Measurements from ENCODE around the gene WDR83. TPM values are rescaled to one million over a fixed set of nuclear protein-coding genes. Genes with fewer than 3 reads are reported as not detected.
A peak's percentile ranks its signal among the peaks of the same experiment; 100 is the strongest.
"Not testable (repeated sequence)": the region's sequence is repeated elsewhere in the genome, so short reads cannot be mapped to it uniquely, and the experiment has no call there.

WDR83 gene
- total and polyA plus RNA-seq, 2 experiments from 2014 or later, result 9.1 to 19.5 TPM

DNA sequence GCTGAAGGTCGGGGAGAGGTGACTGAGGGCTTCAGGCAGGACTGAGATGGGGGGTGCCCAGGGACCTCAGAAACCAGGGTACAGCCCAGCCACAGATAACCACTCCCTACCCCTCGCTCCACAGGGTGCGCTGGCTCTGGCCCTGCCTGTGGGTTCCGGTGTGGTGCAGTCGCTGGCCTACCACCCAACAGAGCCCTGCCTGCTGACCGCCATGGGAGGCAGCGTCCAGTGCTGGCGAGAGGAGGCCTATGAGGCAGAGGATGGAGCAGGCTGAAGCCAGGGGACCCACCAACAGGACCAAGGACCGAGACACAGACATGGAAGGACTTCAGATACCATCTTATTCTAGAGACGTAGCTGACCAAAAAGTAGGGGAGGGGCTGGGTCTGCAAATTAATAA lies 8.8 kb downstream of the WDR83 start:
- Histone ChIP-seq H3K79me2 (peaks cover 26% of the 10 kb centered on the region), H3K4me3 (no peak overlapping the region), H3K4me1 (ENCODE audit: insufficient read depth) (peaks cover 2% of the 10 kb centered on the region), H3K27me3 (no peaks in the 10 kb centered on the region), H3K27ac (no peak overlapping the region), H3K36me3 (replicated peaks; ENCODE audit: insufficient read depth, low read depth) (no peaks in the 10 kb centered on the region), H4K20me1 (ENCODE audit: insufficient read depth, poor library complexity, severe bottlenecking) (no peaks in the 10 kb centered on the region), H3K9me2 (replicated peaks; ENCODE audit: insufficient read depth) (no peaks in the 10 kb centered on the region), H2AFZ (no peak overlapping the region), H3K4me2 (no peak overlapping the region), H3K9me3 (ENCODE audit: low read depth) (no peaks in the 10 kb centered on the region)
- 96% methylated on average over 10 of the region's 10 CpGs for WGBS (ENCODE audit: low lambda C conversion rate, missing lambda C conversion rate)
- no peak for DNase-seq (ENCODE audit: low spot score)
- TF ChIP-seq EZH2phosphoT487 (IDR thresholded peaks at IDR 0.05; ENCODE audit: low read depth, severe bottlenecking, unreplicated experiment), result no peak
- TF ChIP-seq EZH2 (IDR thresholded peaks at IDR 0.05; ENCODE audit: borderline replicate concordance), result no peak
- TF ChIP-seq, protein P1, sequence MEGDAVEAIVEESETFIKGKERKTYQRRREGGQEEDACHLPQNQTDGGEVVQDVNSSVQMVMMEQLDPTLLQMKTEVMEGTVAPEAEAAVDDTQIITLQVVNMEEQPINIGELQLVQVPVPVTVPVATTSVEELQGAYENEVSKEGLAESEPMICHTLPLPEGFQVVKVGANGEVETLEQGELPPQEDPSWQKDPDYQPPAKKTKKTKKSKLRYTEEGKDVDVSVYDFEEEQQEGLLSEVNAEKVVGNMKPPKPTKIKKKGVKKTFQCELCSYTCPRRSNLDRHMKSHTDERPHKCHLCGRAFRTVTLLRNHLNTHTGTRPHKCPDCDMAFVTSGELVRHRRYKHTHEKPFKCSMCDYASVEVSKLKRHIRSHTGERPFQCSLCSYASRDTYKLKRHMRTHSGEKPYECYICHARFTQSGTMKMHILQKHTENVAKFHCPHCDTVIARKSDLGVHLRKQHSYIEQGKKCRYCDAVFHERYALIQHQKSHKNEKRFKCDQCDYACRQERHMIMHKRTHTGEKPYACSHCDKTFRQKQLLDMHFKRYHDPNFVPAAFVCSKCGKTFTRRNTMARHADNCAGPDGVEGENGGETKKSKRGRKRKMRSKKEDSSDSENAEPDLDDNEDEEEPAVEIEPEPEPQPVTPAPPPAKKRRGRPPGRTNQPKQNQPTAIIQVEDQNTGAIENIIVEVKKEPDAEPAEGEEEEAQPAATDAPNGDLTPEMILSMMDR (IDR thresholded peaks at IDR 0.05; ENCODE audit: poor library complexity), result no peak

DNA sequence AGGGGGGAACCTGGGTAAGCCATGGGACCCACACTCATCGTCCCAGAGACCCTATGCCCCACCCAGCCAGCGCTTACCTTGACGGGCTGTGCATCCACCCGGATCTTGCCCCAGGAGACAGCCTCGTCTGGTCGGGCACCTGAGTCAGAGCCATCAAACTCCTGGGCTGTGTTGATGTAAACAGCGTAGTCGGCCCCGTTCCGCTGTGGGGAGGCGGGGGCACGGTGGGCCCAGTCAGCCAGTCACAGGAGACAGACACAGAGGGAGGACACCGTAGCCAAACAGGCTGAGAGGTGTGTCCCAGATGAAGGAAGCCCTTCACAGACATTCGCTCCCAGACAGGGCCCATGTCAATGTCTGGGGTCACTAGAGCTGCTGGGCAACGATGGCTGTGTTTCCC lies 9.3 kb downstream of the WDR83 start:
- no peaks in the 10 kb centered on the region for H3K9me2 ChIP-seq (replicated peaks; ENCODE audit: insufficient read depth)
- H3K4me2 ChIP-seq, result no peak overlapping the region
- no peak overlapping the region for H3K27ac ChIP-seq
- no peak overlapping the region for H3K4me3 ChIP-seq
- no peak overlapping the region for H2AFZ ChIP-seq
- 97% methylated on average over 15 of the region's 15 CpGs for WGBS (ENCODE audit: low lambda C conversion rate, missing lambda C conversion rate)
- peaks cover 22% of the 10 kb centered on the region for H3K79me2 ChIP-seq
- H3K9me3 ChIP-seq (ENCODE audit: low read depth), result no peaks in the 10 kb centered on the region
- no peak for DNase-seq (ENCODE audit: low spot score)
- no peaks in the 10 kb centered on the region for H3K27me3 ChIP-seq
- peaks cover 7% of the 10 kb centered on the region for H3K4me1 ChIP-seq (ENCODE audit: insufficient read depth)
- TF ChIP-seq, protein P1 (IDR thresholded peaks at IDR 0.05; ENCODE audit: poor library complexity), result no peak
- TF ChIP-seq EZH2 (IDR thresholded peaks at IDR 0.05; ENCODE audit: borderline replicate concordance) (no peak), EZH2phosphoT487 (IDR thresholded peaks at IDR 0.05; ENCODE audit: low read depth, severe bottlenecking, unreplicated experiment) (no peak)
- no peaks in the 10 kb centered on the region for H3K36me3 ChIP-seq (replicated peaks; ENCODE audit: insufficient read depth, low read depth)
- no peaks in the 10 kb centered on the region for H4K20me1 ChIP-seq (ENCODE audit: insufficient read depth, poor library complexity, severe bottlenecking)

DNA sequence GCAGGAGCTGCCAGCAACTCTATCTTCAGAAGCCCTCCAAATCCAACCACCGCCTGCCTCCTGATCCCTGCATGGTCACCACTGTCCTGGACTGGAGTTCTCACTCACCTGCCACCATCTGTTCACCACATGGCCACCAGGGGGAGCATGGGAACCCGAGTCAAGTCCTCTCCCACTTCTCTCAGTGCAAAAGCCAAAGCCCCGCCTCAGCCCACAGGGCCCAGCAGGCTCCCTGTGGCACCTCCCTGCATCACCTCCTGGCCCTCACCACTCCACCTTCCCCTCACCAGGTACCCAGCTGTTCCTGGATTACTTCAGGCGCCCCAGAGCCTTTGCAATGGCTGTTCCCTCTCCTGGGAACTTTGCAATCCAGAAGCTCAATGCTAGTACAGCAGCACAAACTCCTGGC lies 9.8 kb downstream of the WDR83 start:
- Histone ChIP-seq H2AFZ (no peak overlapping the region), H3K9me3 (ENCODE audit: low read depth) (no peaks in the 10 kb centered on the region), H3K9me2 (replicated peaks; ENCODE audit: insufficient read depth) (no peaks in the 10 kb centered on the region), H3K4me2 (no peak overlapping the region), H3K27me3 (no peaks in the 10 kb centered on the region), H3K36me3 (replicated peaks; ENCODE audit: insufficient read depth, low read depth) (no peaks in the 10 kb centered on the region), H3K79me2 (peaks cover 19% of the 10 kb centered on the region), H4K20me1 (ENCODE audit: insufficient read depth, poor library complexity, severe bottlenecking) (no peaks in the 10 kb centered on the region), H3K4me3 (no peak overlapping the region), H3K27ac (no peak overlapping the region), H3K4me1 (ENCODE audit: insufficient read depth) (peaks cover 7% of the 10 kb centered on the region)
- TF ChIP-seq EZH2phosphoT487 (IDR thresholded peaks at IDR 0.05; ENCODE audit: low read depth, severe bottlenecking, unreplicated experiment) (no peak), EZH2 (IDR thresholded peaks at IDR 0.05; ENCODE audit: borderline replicate concordance) (no peak)
- TF ChIP-seq, protein P1 (IDR thresholded peaks at IDR 0.05; ENCODE audit: poor library complexity), result peak; percentile 66
- 17% methylated on average over 4 of the region's 4 CpGs for WGBS (ENCODE audit: low lambda C conversion rate, missing lambda C conversion rate)
- DNase-seq (ENCODE audit: low spot score), result peak; percentile 89

DNA sequence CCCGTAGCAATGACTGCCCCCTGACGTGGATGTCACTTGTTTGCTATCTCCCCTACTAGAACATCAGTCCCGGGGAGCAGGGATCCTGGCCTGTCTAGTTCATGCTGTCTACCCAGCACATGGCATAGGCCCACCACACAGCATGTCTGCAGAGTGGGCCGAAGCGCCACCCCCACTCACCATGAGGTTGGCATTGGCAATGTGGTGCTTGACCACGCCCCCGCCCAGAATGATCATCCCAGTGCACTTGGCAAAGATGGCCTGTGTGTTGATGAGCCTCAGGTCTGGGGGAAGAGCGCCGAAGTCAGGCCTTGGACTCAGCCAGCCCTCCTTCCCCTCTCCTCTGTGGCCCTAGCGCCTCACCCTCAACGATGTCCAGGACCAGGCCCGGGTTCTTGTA lies 10.3 kb downstream of the WDR83 start:
- H3K4me3 ChIP-seq, result no peak overlapping the region
- H3K9me3 ChIP-seq (ENCODE audit: low read depth), result no peaks in the 10 kb centered on the region
- H3K4me2 ChIP-seq, result no peak overlapping the region
- H2AFZ ChIP-seq, result no peak overlapping the region
- TF ChIP-seq EZH2 (IDR thresholded peaks at IDR 0.05; ENCODE audit: borderline replicate concordance) (no peak), EZH2phosphoT487 (IDR thresholded peaks at IDR 0.05; ENCODE audit: low read depth, severe bottlenecking, unreplicated experiment) (no peak)
- TF ChIP-seq, protein P1 (IDR thresholded peaks at IDR 0.05; ENCODE audit: poor library complexity), result no peak
- H3K27ac ChIP-seq, result no peak overlapping the region
- no peaks in the 10 kb centered on the region for H4K20me1 ChIP-seq (ENCODE audit: insufficient read depth, poor library complexity, severe bottlenecking)
- 98% methylated on average over 12 of the region's 12 CpGs for WGBS (ENCODE audit: low lambda C conversion rate, missing lambda C conversion rate)
- peaks cover 16% of the 10 kb centered on the region for H3K79me2 ChIP-seq
- no peaks in the 10 kb centered on the region for H3K9me2 ChIP-seq (replicated peaks; ENCODE audit: insufficient read depth)
- DNase-seq (ENCODE audit: low spot score), result no peak
- no peaks in the 10 kb centered on the region for H3K36me3 ChIP-seq (replicated peaks; ENCODE audit: insufficient read depth, low read depth)
- H3K4me1 ChIP-seq (ENCODE audit: insufficient read depth), result peaks cover 7% of the 10 kb centered on the region
- no peaks in the 10 kb centered on the region for H3K27me3 ChIP-seq

DNA sequence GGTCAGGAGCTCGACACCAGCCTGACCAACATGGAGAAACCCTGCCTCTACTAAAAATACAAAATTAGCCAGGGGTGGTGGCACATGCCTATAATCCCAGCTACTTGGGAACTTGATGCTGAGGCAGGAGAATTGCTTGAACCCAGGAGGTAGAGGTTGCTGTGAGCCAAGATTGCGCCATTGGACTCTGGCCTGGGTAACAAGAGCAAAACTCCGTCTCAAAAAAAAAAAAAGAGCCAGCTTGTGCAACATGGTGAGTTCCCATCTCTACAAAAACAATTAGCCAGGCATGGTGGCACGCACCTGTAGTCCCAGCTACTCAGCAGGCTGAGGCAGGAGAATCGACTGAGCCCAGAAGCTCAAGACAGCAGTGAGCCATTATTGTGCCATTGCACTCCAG lies 11.4 kb downstream of the WDR83 start:
- not testable (repeated sequence) for H3K27ac ChIP-seq; H2AFZ ChIP-seq; H3K4me3 ChIP-seq; DNase-seq (ENCODE audit: low spot score); H3K4me1 ChIP-seq (ENCODE audit: insufficient read depth); H3K36me3 ChIP-seq (replicated peaks; ENCODE audit: insufficient read depth, low read depth); H4K20me1 ChIP-seq (ENCODE audit: insufficient read depth, poor library complexity, severe bottlenecking); H3K27me3 ChIP-seq; H3K9me2 ChIP-seq (replicated peaks; ENCODE audit: insufficient read depth); H3K4me2 ChIP-seq; H3K9me3 ChIP-seq (ENCODE audit: low read depth)
- WGBS (ENCODE audit: low lambda C conversion rate, missing lambda C conversion rate), result 92% methylated on average over 5 of the region's 5 CpGs
- H3K79me2 ChIP-seq, result peaks cover 16% of the 10 kb centered on the region

Measured in hepatocyte (in vitro differentiated cells).